ENCODE results near the gene GLG1.

The GLG1 gene

DNA sequence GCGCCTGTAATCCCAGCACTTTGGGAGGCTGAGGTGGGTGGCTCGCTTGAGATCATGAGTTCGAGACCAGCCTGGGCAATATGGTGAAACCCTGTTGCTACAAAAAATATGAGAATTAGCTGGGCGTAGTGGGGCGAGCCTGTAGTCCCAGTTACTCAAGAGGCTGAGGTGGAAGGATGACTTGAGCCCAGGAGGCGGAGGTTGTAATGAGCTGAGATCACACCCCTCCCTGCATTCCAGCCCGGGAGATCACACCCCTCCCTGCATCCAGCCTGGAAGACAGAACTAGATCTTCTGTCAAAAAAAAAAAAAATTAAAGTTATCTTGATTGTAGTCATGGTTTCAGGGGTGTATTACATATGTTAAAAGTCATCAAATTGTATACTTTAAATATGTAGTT is 26.8 kb upstream of the GLG1 start:
- H3K4me3 ChIP-seq (ENCODE audit: low read length) = no peak overlapping the region
- no peak overlapping the region for H3K4me2 ChIP-seq (ENCODE audit: low read length)
- H3K4me1 ChIP-seq (ENCODE audit: control insufficient read depth, low read length) = no peaks in the 10 kb centered on the region
- H3K79me2 ChIP-seq (ENCODE audit: control insufficient read depth, low read length) = peaks cover 7% of the 10 kb centered on the region
- H4K20me1 ChIP-seq (ENCODE audit: control insufficient read depth, insufficient read depth, low read depth, low read length) = no peaks in the 10 kb centered on the region
- H3K36me3 ChIP-seq (ENCODE audit: control insufficient read depth, low read length) = peaks cover 95% of the 10 kb centered on the region
- no peaks in the 10 kb centered on the region for H3K27me3 ChIP-seq (ENCODE audit: control insufficient read depth, low read length)
- no peak overlapping the region for H3K27ac ChIP-seq (ENCODE audit: low read depth, low read length)
- TF ChIP-seq CTCF (IDR thresholded peaks at IDR 0.05; ENCODE audit: low read depth, low read length, poor library complexity, severe bottlenecking) (no peak), EZH2phosphoT487 (IDR thresholded peaks at IDR 0.05; ENCODE audit: borderline replicate concordance, low read length) (no peak)
- no peaks in the 10 kb centered on the region for H3K9me3 ChIP-seq (ENCODE audit: control insufficient read depth, insufficient read depth, low read length)
- H3K9me2 ChIP-seq (replicated peaks; ENCODE audit: control insufficient read depth, low read length) = no peaks in the 10 kb centered on the region
- H3F3A ChIP-seq (ENCODE audit: control insufficient read depth, insufficient read depth) = no peaks in the 10 kb centered on the region

DNA sequence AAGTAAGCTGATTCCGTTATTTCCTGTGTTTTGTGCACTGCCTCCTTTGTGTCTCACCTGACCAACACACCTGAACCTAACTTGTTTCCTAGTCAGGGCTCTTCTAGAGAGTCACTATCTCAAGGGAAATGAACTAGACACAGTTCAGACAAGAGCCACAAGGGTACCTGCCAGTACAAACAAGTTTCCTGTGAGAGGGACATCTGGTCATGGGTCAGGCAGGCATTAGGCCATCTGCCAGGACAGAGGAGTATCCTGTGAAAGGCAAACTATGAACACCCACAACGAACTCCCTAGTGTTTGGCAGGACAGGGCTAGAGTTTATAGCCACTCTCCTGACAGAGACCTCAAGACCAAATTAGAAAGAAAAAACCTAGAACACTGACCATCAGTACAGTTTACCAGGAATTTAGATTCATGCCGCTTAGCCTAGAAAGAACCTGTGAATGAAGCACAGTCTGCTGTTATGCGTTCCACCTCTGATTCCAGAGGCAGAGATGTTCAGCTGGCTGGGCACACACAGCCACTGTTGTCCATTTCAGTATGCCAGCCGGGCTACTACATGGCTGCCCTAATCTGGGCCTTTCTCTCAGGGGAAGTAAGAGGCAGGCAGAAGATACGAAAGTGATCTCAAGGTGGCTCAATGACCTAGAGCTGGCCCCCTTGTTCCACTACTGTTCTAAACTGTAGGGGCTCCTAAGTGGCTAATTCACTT is 20.7 kb upstream of the GLG1 start:
- H3K27ac ChIP-seq (ENCODE audit: low read depth, low read length) = no peak overlapping the region
- peaks cover 10% of the 10 kb centered on the region for H3K79me2 ChIP-seq (ENCODE audit: control insufficient read depth, low read length)

GRCh38 chr16:74626741-74627416 is 20.0 kb upstream of the GLG1 start:
- no peak overlapping the region for H3K4me2 ChIP-seq (ENCODE audit: low read length)
- no peaks in the 10 kb centered on the region for H3K27me3 ChIP-seq (ENCODE audit: control insufficient read depth, low read length)
- H3K36me3 ChIP-seq (ENCODE audit: control insufficient read depth, low read length) = peaks cover 99% of the 10 kb centered on the region
- TF ChIP-seq CTCF (IDR thresholded peaks at IDR 0.05; ENCODE audit: low read depth, low read length, poor library complexity, severe bottlenecking) = no peak
- no peak for TF ChIP-seq EZH2phosphoT487 (IDR thresholded peaks at IDR 0.05; ENCODE audit: borderline replicate concordance, low read length)
- no peaks in the 10 kb centered on the region for H3K9me3 ChIP-seq (ENCODE audit: control insufficient read depth, insufficient read depth, low read length)
- no peaks in the 10 kb centered on the region for H3K4me1 ChIP-seq (ENCODE audit: control insufficient read depth, low read length)
- H3K27ac ChIP-seq (ENCODE audit: low read depth, low read length) = no peak overlapping the region
- H3K9me2 ChIP-seq (replicated peaks; ENCODE audit: control insufficient read depth, low read length) = no peaks in the 10 kb centered on the region
- no peaks in the 10 kb centered on the region for H3F3A ChIP-seq (ENCODE audit: control insufficient read depth, insufficient read depth)
- peaks cover 8% of the 10 kb centered on the region for H3K79me2 ChIP-seq (ENCODE audit: control insufficient read depth, low read length)
- no peak overlapping the region for H3K4me3 ChIP-seq (ENCODE audit: low read length)
- H4K20me1 ChIP-seq (ENCODE audit: control insufficient read depth, insufficient read depth, low read depth, low read length) = peaks cover 8% of the 10 kb centered on the region; the same call in 1 of the 2 replicates

More for the DNA sequence above, 20.7 kb upstream of the GLG1 start:
- H3K9me2 ChIP-seq (replicated peaks; ENCODE audit: control insufficient read depth, low read length) = no peaks in the 10 kb centered on the region
- H3F3A ChIP-seq (ENCODE audit: control insufficient read depth, insufficient read depth) = no peaks in the 10 kb centered on the region
- TF ChIP-seq EZH2phosphoT487 (IDR thresholded peaks at IDR 0.05; ENCODE audit: borderline replicate concordance, low read length) (no peak), CTCF (IDR thresholded peaks at IDR 0.05; ENCODE audit: low read depth, low read length, poor library complexity, severe bottlenecking) (no peak)
- H4K20me1 ChIP-seq (ENCODE audit: control insufficient read depth, insufficient read depth, low read depth, low read length) = peaks cover 7% of the 10 kb centered on the region; the same call in 1 of the 2 replicates
- peaks cover 99% of the 10 kb centered on the region for H3K36me3 ChIP-seq (ENCODE audit: control insufficient read depth, low read length)
- H3K4me2 ChIP-seq (ENCODE audit: low read length) = no peak overlapping the region
- no peak overlapping the region for H3K4me3 ChIP-seq (ENCODE audit: low read length)
- no peaks in the 10 kb centered on the region for H3K27me3 ChIP-seq (ENCODE audit: control insufficient read depth, low read length)
- H3K4me1 ChIP-seq (ENCODE audit: control insufficient read depth, low read length) = no peaks in the 10 kb centered on the region
- H3K9me3 ChIP-seq (ENCODE audit: control insufficient read depth, insufficient read depth, low read length) = no peaks in the 10 kb centered on the region

Data from DOHH2 (cell line).